NCI-H146 (cell line): ENCODE results near the gene PKNOX2.

ENCODE experiments used
- DNase-seq: peaks from one replicate; lab custom pipeline; 2025; lab: John Stamatoyannopoulos, UW

Gene PKNOX2

GRCh38 chr11:125164422-125165110 is at the start of gene PKNOX2:
PKNOX2 (plus strand) TSS chr11:125164751; CDS start chr11:125351306, 186,555 bp downstream.
- DNase-seq: peak; percentile 40

GRCh38 chr11:125117429-125117828 is 47.1 kb upstream of the PKNOX2 start:
- no peak for DNase-seq

- no peak for DNase-seq
Observed at GRCh38 chr11:125123194-125123946, 41.2 kb upstream of the PKNOX2 start.

GRCh38 chr11:125123947-125124617 is 40.5 kb upstream of the PKNOX2 start:
- DNase-seq: peak; percentile 70

GRCh38 chr11:125124618-125124992 is 39.9 kb upstream of the PKNOX2 start:
- no peak for DNase-seq

GRCh38 chr11:125128450-125128849 is 36.1 kb upstream of the PKNOX2 start:
- DNase-seq: no peak

GRCh38 chr11:125129316-125129993 is 35.1 kb upstream of the PKNOX2 start:
- no peak for DNase-seq

- no peak for DNase-seq
Observed at GRCh38 chr11:125132071-125132470, 32.5 kb upstream of the PKNOX2 start.

- no peak for DNase-seq
Observed at GRCh38 chr11:125132596-125132995, 32.0 kb upstream of the PKNOX2 start.

GRCh38 chr11:125136001-125136400 is 28.6 kb upstream of the PKNOX2 start:
- no peak for DNase-seq

GRCh38 chr11:125138966-125139365 is 25.6 kb upstream of the PKNOX2 start:
- no peak for DNase-seq

- no peak for DNase-seq
Observed at GRCh38 chr11:125139778-125140177, 24.8 kb upstream of the PKNOX2 start.

GRCh38 chr11:125140233-125140632 is 24.3 kb upstream of the PKNOX2 start:
- DNase-seq: no peak

GRCh38 chr11:125141178-125141577 is 23.4 kb upstream of the PKNOX2 start:
- DNase-seq: no peak

- peak; percentile 17 for DNase-seq
Observed at GRCh38 chr11:125141686-125142535, 22.6 kb upstream of the PKNOX2 start.

GRCh38 chr11:125146232-125146631 is 18.3 kb upstream of the PKNOX2 start:
- DNase-seq: no peak

- DNase-seq: no peak
Observed at GRCh38 chr11:125147280-125147679, 17.3 kb upstream of the PKNOX2 start.

GRCh38 chr11:125148011-125148410 is 16.5 kb upstream of the PKNOX2 start:
- no peak for DNase-seq

GRCh38 chr11:125148743-125149142 is 15.8 kb upstream of the PKNOX2 start:
- DNase-seq: no peak

- DNase-seq: no peak
Observed at GRCh38 chr11:125153837-125154236, 10.7 kb upstream of the PKNOX2 start.

GRCh38 chr11:125154378-125155099 is 10.0 kb upstream of the PKNOX2 start:
- no peak for DNase-seq
